Gastroesophageal sphincter (tissue), 4 donors: Measurements from ENCODE around the gene XPNPEP2. TPM values are rescaled to one million over a fixed set of nuclear protein-coding genes. Genes with fewer than 3 reads are reported as not detected.

ENCODE experiments used
- ATAC-seq: fragments of 150-250 bp; one replicate; pipeline ENCODE4 v1.9.1; 2016; ENCODE audit warnings: mild to moderate bottlenecking, moderate library complexity
- H3K27ac ChIP-seq, 4 donors: fragments of 200-600 bp; sonication (generic) in 3 of 4; 1 replicate in 3 of 4; 2 replicates in 1 of 4; pipeline ENCODE4 v1.5.1; 2016 to 2019
- H3K27me3 ChIP-seq: fragments of 200-600 bp; sonication (generic); one replicate; pipeline ENCODE4 v1.5.1; 2019
- H3K36me3 ChIP-seq, 2 donors: fragments of 200-600 bp; sonication (generic); one replicate each; pipeline ENCODE4 v1.5.1; 2019; ENCODE audit warnings: control low read depth in 1 of 2
- H3K4me1 ChIP-seq, 3 donors: fragments of 200-600 bp; sonication (generic); 1 replicate in 2 of 3; 2 replicates in 1 of 3; pipeline ENCODE4 v1.5.1; 2016 to 2019; ENCODE audit warnings: control low read depth in 2 of 3
- H3K4me3 ChIP-seq, 2 donors: fragments of 200-600 bp; sonication (generic); one replicate each; pipeline ENCODE4 v1.5.1; 2019; ENCODE audit warnings: mild to moderate bottlenecking in 1 of 2, moderate library complexity in 1 of 2
- H3K9me3 ChIP-seq, 3 donors: fragments of 200-600 bp; sonication (generic); one replicate each; pipeline ENCODE4 v1.5.1; 2017 to 2019; ENCODE audit warnings: control low read depth in 2 of 3
- CTCF ChIP-seq, 4 experiments: fragments of 200-600 bp in 2 of 4; fragments of 450-650 bp in 2 of 4; sonication (generic) in 1 of 4; IDR thresholded peaks; one replicate each; pipeline ENCODE4 v1.5.1; 2017 to 2019; ENCODE audit warnings: antibody characterized with exemption in 4 of 4, mild to moderate bottlenecking in 2 of 4, moderate library complexity in 2 of 4
- EP300 ChIP-seq: sonication (generic); formaldehyde crosslinking; IDR thresholded peaks from one replicate; pipeline ENCODE4 v1.6.1; 2017; ENCODE audit warnings: antibody characterized with exemption, mild to moderate bottlenecking
- POLR2A ChIP-seq, 2 donors: fragments of 450-650 bp; IDR thresholded peaks; one replicate each; pipeline ENCODE4 v1.6.1; 2017; ENCODE audit warnings: antibody characterized with exemption in 2 of 2, mild to moderate bottlenecking in 2 of 2, moderate library complexity in 1 of 2
- POLR2AphosphoS5 ChIP-seq: sonication (generic); formaldehyde crosslinking; IDR thresholded peaks from one replicate; pipeline ENCODE4 v1.6.1; 2017; ENCODE audit warnings: antibody characterized with exemption
- WGBS, 2 donors: methylation state at CpG; one replicate each; pipeline ENCODE4 v1.1.5; 2018; ENCODE audit warnings: low coverage in 1 of 2; 5-methylcytosine and 5-hydroxymethylcytosine counted together
- total RNA-seq, 4 donors: library from RNA; depleted of rRNA; stranded (reverse); fragments of >200 nt; gene quantifications; one replicate each; pipeline ENCODE4 v1.1.0, GENCODE V29; 2016

Gene XPNPEP2
- total RNA-seq, 4 donors from 2014 or later: 0.93 to 11.2 (median 6.5) TPM

- ATAC-seq: no peak
- 40 to 100% methylated on average over 1 of the region's 7 CpGs for WGBS, 2 donors
These were observed 8.0 kb downstream of the XPNPEP2 start for GRCh38 chrX:129746557-129747470.

GRCh38 chrX:129747533-129747932, 8.8 kb downstream of the XPNPEP2 start:
- 73% methylated on average over 3 of the region's 4 CpGs; no CpG with 5 or more reads in 1 of the 2 donors for WGBS, 2 donors
- no peaks in the 10 kb centered on the region for H3K4me1 ChIP-seq
- ATAC-seq: no peak
- H3K4me3 ChIP-seq: no peak overlapping the region
- no peaks in the 10 kb centered on the region for H3K36me3 ChIP-seq
- no peaks in the 10 kb centered on the region for H3K27me3 ChIP-seq
- H3K27ac ChIP-seq: no peak overlapping the region
- TF ChIP-seq POLR2AphosphoS5: no peak
- TF ChIP-seq CTCF (IDR thresholded peaks at IDR 0.05): no peak
- TF ChIP-seq POLR2A (IDR thresholded peaks at IDR 0.05): no peak
- no peak for TF ChIP-seq EP300
- H3K9me3 ChIP-seq: no peaks in the 10 kb centered on the region

More at GRCh38 chrX:129746557-129747470, 8.0 kb downstream of the XPNPEP2 start:
- no peaks in the 10 kb centered on the region for H3K27me3 ChIP-seq
- no peak overlapping the region for H3K4me3 ChIP-seq
- H3K27ac ChIP-seq: no peak overlapping the region
- TF ChIP-seq EP300 (no peak), POLR2A (IDR thresholded peaks at IDR 0.05) (no peak), CTCF (IDR thresholded peaks at IDR 0.05) (no peak), POLR2AphosphoS5 (no peak)
- no peaks in the 10 kb centered on the region for H3K4me1 ChIP-seq
- no peaks in the 10 kb centered on the region for H3K9me3 ChIP-seq
- no peaks in the 10 kb centered on the region for H3K36me3 ChIP-seq

- 20 to 57% methylated on average over 1 to 4 of the region's 4 CpGs for WGBS, 2 donors
- TF ChIP-seq POLR2AphosphoS5 (peak; percentile 20), CTCF (IDR thresholded peaks at IDR 0.05) (no peak)
- Histone ChIP-seq H3K4me1 (no peaks in the 10 kb centered on the region), H3K27me3 (no peaks in the 10 kb centered on the region), H3K4me3 (no peak overlapping the region), H3K36me3 (no peaks in the 10 kb centered on the region), H3K27ac (peak overlapping the region in 1 of 4 donors; percentile 27), H3K9me3 (no peaks in the 10 kb centered on the region)
- peak; percentile 89 for ATAC-seq
These were observed 9.5 kb downstream of the XPNPEP2 start for GRCh38 chrX:129748305-129748704.

- no peaks in the 10 kb centered on the region for H3K9me3 ChIP-seq
- no peak overlapping the region for H3K4me3 ChIP-seq
- peak overlapping the region in 1 of 4 donors; percentile 2 for H3K27ac ChIP-seq
- no peaks in the 10 kb centered on the region for H3K27me3 ChIP-seq
- TF ChIP-seq POLR2A (IDR thresholded peaks at IDR 0.05): no peak
- TF ChIP-seq POLR2AphosphoS5: no peak
- no peak for TF ChIP-seq CTCF (IDR thresholded peaks at IDR 0.05)
- TF ChIP-seq EP300: no peak
- WGBS, 2 donors: 32 to 69% methylated on average over 2 of the region's 2 CpGs
- H3K36me3 ChIP-seq: no peaks in the 10 kb centered on the region
- H3K4me1 ChIP-seq: no peaks in the 10 kb centered on the region
- no peak for ATAC-seq
These were observed 10.3 kb downstream of the XPNPEP2 start for GRCh38 chrX:129749069-129749468.

- no peaks in the 10 kb centered on the region for H3K27me3 ChIP-seq
- H3K9me3 ChIP-seq: no peaks in the 10 kb centered on the region
- 100% methylated on average over 2 of the region's 8 CpGs; no CpG with 5 or more reads in 1 of the 2 donors for WGBS, 2 donors
- H3K27ac ChIP-seq: no peak overlapping the region
- no peaks in the 10 kb centered on the region for H3K36me3 ChIP-seq
- H3K4me1 ChIP-seq: no peaks in the 10 kb centered on the region
- TF ChIP-seq CTCF (IDR thresholded peaks at IDR 0.05) (no peak), EP300 (no peak), POLR2AphosphoS5 (no peak), POLR2A (IDR thresholded peaks at IDR 0.05) (no peak)
- H3K4me3 ChIP-seq: no peak overlapping the region
- no peak for ATAC-seq
These were observed 12.2 kb downstream of the XPNPEP2 start for GRCh38 chrX:129750971-129751370.
